GM18526 (cell line): ENCODE measurements around the gene PC.

Experiments
- POLR2A ChIP-seq: IDR thresholded peaks from 3 replicates; pipeline ENCODE4 v1.6.1; 2011; ENCODE audit not compliant: insufficient read length; ENCODE audit errors: extremely low read depth

The PC gene

GRCh38 chr11:66966351-66966750 is 8.2 kb upstream of the PC start:
- TF ChIP-seq POLR2A: no peak

GRCh38 chr11:66964495-66964894 is 6.3 kb upstream of the PC start:
- no peak for TF ChIP-seq POLR2A

DNA sequence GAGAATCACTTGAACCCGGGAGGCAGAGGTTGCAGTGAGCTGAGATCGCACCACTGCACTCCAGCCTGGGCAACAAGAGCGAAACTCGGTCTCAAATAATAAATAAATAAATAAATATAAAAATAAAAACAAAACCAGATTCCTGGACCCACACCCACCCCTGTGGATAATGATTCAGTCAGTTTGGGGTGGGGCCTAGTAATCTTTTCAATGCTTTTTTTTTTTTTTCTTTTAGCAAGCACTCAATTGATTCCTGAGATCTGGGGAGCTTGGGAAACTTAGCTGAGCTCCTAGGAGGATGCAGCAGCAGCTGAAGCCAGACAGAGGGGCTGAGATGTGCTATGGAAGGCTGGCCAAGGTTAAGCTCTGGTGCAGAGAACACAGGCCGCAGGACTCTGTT is 4.6 kb upstream of the PC start:
- TF ChIP-seq POLR2A: no peak

DNA sequence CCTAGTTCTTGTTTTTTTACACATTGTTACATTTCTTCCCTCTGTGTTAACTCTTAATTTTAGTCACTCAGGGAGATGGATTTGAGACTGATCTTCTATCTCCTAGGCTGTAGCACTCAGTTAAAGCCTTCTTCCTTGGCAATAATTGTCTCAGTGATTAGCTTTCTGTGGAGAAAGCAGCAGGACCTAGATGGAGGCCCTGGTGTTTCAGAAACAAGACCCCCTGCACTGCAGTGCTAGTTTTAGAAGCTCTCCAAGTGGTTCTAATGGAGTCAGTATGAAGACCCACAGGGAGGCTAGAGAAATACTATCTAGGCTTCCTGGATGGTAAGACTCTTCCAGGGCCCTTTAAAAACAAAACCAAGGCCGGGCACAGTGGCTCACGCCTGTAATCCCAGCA is 4.1 kb upstream of the PC start:
- no peak for TF ChIP-seq POLR2A

DNA sequence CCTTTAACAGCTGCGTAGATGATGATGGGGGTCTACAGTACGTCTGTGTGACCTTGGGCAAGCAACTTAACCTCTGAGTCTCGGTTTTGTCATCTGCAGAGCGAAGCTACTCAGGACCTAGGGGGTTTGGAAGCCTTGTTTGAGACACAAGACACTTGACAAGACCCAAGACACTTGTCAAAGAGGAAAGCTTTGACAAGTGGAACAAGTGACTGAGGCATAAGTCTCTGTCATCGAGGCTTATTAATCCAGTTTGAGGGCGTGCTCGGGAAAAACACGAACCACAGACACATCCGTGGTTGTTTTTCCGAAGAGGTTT is 732 bp upstream of the PC start:
- no peak for TF ChIP-seq POLR2A

GRCh38 chr11:66957971-66958231 is 282 bp downstream of the PC start:
- TF ChIP-seq POLR2A: no peak

GRCh38 chr11:66956689-66957290 is 1.4 kb downstream of the PC start:
- TF ChIP-seq POLR2A: no peak

DNA sequence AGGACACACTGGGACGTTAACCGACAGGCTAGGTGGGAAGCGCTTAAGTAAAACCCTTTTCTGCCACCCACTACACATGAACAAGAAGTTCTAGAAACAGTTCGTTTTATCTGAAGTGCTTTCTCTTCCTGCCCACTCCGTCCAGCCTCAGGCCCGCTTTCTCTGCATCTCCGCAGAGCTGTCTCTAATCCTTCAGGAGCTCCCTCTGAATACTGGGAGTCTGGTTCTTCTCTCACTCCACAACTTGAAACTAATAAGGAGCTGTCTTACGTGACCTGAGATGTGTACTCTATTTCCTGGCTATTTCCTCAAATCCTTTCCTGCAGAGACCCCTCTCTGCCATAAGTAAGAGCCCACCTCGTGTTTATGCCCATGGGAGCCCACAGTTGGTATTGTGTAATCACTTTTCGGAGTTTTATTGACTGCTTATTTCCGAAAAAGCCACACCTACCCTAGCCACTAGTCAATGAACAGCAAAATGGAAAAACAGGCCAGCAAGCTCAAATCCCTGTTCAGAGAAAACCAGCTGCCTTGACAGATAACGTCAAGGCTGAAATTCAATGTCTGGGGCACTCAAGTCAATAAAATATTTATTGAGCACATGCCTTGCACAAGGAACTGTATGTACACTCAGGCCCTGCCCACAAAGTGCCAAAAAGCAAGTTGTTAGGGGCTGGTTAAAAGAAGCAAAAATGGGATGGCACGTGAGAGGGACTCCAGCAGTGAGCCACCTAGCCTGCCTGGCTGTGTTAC is 4.9 kb downstream of the PC start:
- TF ChIP-seq POLR2A: no peak

GRCh38 chr11:66951927-66952337 is 6.3 kb downstream of the PC start:
- TF ChIP-seq POLR2A: no peak

DNA sequence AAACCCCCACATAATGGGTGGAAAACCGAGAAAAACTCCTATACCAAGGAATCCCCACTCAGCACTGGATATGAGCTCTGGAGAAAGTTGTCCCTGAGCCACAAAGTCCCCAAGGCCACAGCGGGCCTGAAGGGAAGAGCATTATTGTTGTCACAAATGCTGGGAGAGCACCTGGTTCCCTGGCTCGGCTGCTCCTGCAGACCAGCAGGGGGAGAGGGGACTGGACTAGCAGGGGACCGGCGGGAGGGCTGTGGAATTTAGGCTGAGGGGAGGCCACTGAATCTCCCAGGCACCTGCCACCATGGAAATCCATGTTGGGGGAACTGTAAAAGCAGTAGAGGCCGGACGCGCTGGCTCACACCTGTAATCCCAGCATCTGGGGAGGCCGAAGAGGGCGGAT is 7.0 kb downstream of the PC start:
- TF ChIP-seq POLR2A: no peak

GRCh38 chr11:66950112-66950535 is 8.1 kb downstream of the PC start:
- no peak for TF ChIP-seq POLR2A

GRCh38 chr11:66938582-66939135 is 19.5 kb downstream of the PC start:
- TF ChIP-seq POLR2A: no peak

- no peak for TF ChIP-seq POLR2A
Observed at GRCh38 chr11:66937193-66937733, 20.9 kb downstream of the PC start.

GRCh38 chr11:66936311-66936711 is 21.9 kb downstream of the PC start:
- no peak for TF ChIP-seq POLR2A

DNA sequence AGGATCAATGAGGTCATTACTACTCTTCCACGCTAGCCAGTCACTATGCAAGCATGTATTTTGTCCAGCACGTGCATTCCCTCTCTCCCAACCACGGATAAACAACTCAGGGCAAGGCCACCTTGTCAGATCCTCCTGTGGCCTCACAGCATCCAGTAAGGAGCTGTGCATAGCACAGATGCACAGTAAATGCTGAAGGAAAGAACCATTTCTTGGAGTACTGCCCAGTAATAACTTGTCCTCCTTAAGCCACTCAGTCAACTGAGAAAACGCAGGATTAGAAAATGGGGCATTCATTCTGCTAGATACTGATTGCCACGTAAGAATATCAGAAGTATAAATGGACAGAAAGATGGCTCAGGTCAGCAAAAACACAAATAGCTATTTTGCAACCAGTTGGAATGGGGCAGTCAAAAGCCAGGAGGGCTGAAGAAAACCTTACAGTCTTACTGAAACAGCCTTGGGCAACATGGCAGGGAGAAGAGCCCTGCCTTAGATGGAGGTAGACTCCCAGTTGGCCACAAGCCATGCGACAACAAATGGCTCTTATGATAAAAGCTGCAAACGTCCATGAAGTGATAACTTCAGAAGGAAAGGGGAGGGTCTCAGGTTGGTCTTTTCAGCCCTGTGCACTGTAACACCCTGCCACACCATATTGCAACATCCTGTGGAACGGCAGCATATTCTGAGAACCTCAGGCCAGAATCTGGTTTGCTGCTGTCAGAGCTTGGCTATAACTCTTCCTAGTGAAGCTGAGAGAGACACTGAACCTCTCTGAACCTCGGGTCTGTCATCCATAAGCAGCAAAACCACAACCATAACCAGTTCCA is 23.0 kb downstream of the PC start:
- TF ChIP-seq POLR2A: no peak

- no peak for TF ChIP-seq POLR2A
Observed at GRCh38 chr11:66933531-66933930, 24.7 kb downstream of the PC start.
